ENCODE results near the gene CD74. TPM values are rescaled to one million over a fixed set of nuclear protein-coding genes. Genes with fewer than 3 reads are reported as not detected.
A peak's percentile ranks its signal among the peaks of the same experiment; 100 is the strongest.

CD74 gene
- total RNA-seq, 3 donors from 2014 or later (not counting 1 experiment from before 2014, with no cell fraction given), result 550 to 913 (median 748) TPM

- Mint-ChIP-seq H3K27me3 (ENCODE audit: low read depth in 2 of 2) (no peaks in the 10 kb centered on the region), H3K36me3 (no peaks in the 10 kb centered on the region), H3K27ac (peak overlapping the region; percentile 99 to 100), H3K4me3 (peak overlapping the region; percentile 98), H3K4me1 (peaks cover 45 to 47% of the 10 kb centered on the region in 2 donors), H3K9me3 (no peaks in the 10 kb centered on the region)
- H3K4me3 ChIP-seq (ENCODE audit: low read length), result peak overlapping the region; percentile 1
- peak in 2 of 3 donors; percentile 29 to 38 for ATAC-seq
- no peak for DNase-seq
- peaks cover 64% of the 10 kb centered on the region for H3K4me1 ChIP-seq (ENCODE audit: control insufficient read depth, insufficient read depth, low read length)
- intact Hi-C loops (cut with micrococcal nuclease), result no loop called here
- peak overlapping the region; percentile 98 for H3K27ac ChIP-seq (ENCODE audit: low read length)
- 36% methylated on average over 10 of the region's 12 CpGs for WGBS (ENCODE audit: insufficient coverage)
- no peaks in the 10 kb centered on the region for H3K27me3 ChIP-seq (ENCODE audit: control insufficient read depth, insufficient read depth, low read length)
- no peak for TF ChIP-seq CTCF (IDR thresholded peaks at IDR 0.05)
- H3K9me3 ChIP-seq (ENCODE audit: control insufficient read depth, insufficient read depth, low read length), result no peaks in the 10 kb centered on the region
- H3K36me3 ChIP-seq (ENCODE audit: control insufficient read depth, insufficient read depth, low read length), result peaks cover 4% of the 10 kb centered on the region
Observed at GRCh38 chr5:150413176-150413901, 629 bp upstream of the CD74 start.

GRCh38 chr5:150411245-150411979, 1.3 kb downstream of the CD74 start:
- Histone ChIP-seq H3K9me3 (ENCODE audit: control insufficient read depth, insufficient read depth, low read length) (no peaks in the 10 kb centered on the region), H3K4me3 (ENCODE audit: low read length) (peak overlapping the region; percentile 89), H3K36me3 (ENCODE audit: control insufficient read depth, insufficient read depth, low read length) (peaks cover 22% of the 10 kb centered on the region), H3K27me3 (ENCODE audit: control insufficient read depth, insufficient read depth, low read length) (no peaks in the 10 kb centered on the region), H3K27ac (ENCODE audit: low read length) (peak overlapping the region; percentile 98), H3K4me1 (ENCODE audit: control insufficient read depth, insufficient read depth, low read length) (peaks cover 79% of the 10 kb centered on the region)
- intact Hi-C loops (cut with micrococcal nuclease), result loop anchor here (2.0 kb wide), 2 partner anchors 55 to 801 kb away; partner anchors contain the start of gene TCOF1
- Mint-ChIP-seq H3K4me1 (peaks cover 47 to 52% of the 10 kb centered on the region in 2 donors), H3K4me3 (peak overlapping the region; percentile 98), H3K9me3 (no peaks in the 10 kb centered on the region), H3K36me3 (no peaks in the 10 kb centered on the region), H3K27me3 (ENCODE audit: low read depth in 2 of 2) (no peaks in the 10 kb centered on the region), H3K27ac (peak overlapping the region; percentile 99 to 100)
- WGBS (ENCODE audit: insufficient coverage), result 13% methylated on average over 4 of the region's 5 CpGs
- peak in 1 of 3 donors; percentile 13 for ATAC-seq
- TF ChIP-seq CTCF (IDR thresholded peaks at IDR 0.05), result no peak
- peak; percentile 68 to 87 for DNase-seq

GRCh38 chr5:150410524-150411244, 2.0 kb downstream of the CD74 start:
- DNase-seq (peak; percentile 46 to 86), ATAC-seq (peak; percentile 21 to 31 (median 24))
- no peak for TF ChIP-seq CTCF (IDR thresholded peaks at IDR 0.05)
- Mint-ChIP-seq H3K4me1 (peaks cover 52 to 57% of the 10 kb centered on the region in 2 donors), H3K4me3 (peak overlapping the region; percentile 98), H3K27me3 (ENCODE audit: low read depth in 2 of 2) (no peaks in the 10 kb centered on the region), H3K36me3 (no peaks in the 10 kb centered on the region), H3K9me3 (no peaks in the 10 kb centered on the region), H3K27ac (peak overlapping the region; percentile 99 to 100)
- Histone ChIP-seq H3K4me1 (ENCODE audit: control insufficient read depth, insufficient read depth, low read length) (peaks cover 79% of the 10 kb centered on the region), H3K36me3 (ENCODE audit: control insufficient read depth, insufficient read depth, low read length) (peaks cover 28% of the 10 kb centered on the region), H3K27me3 (ENCODE audit: control insufficient read depth, insufficient read depth, low read length) (no peaks in the 10 kb centered on the region), H3K4me3 (ENCODE audit: low read length) (peak overlapping the region; percentile 89), H3K27ac (ENCODE audit: low read length) (peak overlapping the region; percentile 98), H3K9me3 (ENCODE audit: control insufficient read depth, insufficient read depth, low read length) (no peaks in the 10 kb centered on the region)
- WGBS (ENCODE audit: insufficient coverage), result 4% methylated on average over 3 of the region's 4 CpGs
- intact Hi-C loops (cut with micrococcal nuclease), result loop anchor here (2.0 kb wide), 2 partner anchors 54 to 802 kb away; partner anchors contain the start of gene TCOF1
